Liver (tissue), 9 donors: ENCODE results near the gene PLXDC2. TPM values are rescaled to one million over a fixed set of nuclear protein-coding genes. Genes with fewer than 3 reads are reported as not detected.

ENCODE experiments used
- DNase-seq: peaks from one replicate; pipeline ENCODE4 v3.0.0-alpha.2; 2017; ENCODE audit warnings: low spot score
- H3K27ac ChIP-seq, 2 donors: one replicate each; pipeline ENCODE4 v1.7.0; 2013; ENCODE audit warnings: inconsistent platforms in 2 of 2, low read length in 2 of 2, control low read depth in 1 of 2, low read depth in 1 of 2, mild to moderate bottlenecking in 1 of 2
- H3K27me3 ChIP-seq, 4 donors: one replicate each; pipeline versions ENCODE4 v1.6.1 to v1.7.0; 2013; ENCODE audit warnings: low read length in 3 of 4, inconsistent platforms in 1 of 4, mild to moderate bottlenecking in 1 of 4, moderate library complexity in 1 of 4; ENCODE audit not compliant: control insufficient read depth in 4 of 4, insufficient read depth in 4 of 4
- H3K36me3 ChIP-seq, 4 donors: one replicate each; pipeline versions ENCODE4 v1.6.1 to v1.7.0; 2013; ENCODE audit warnings: low read length in 3 of 4, mild to moderate bottlenecking in 3 of 4, low read depth in 1 of 4, moderate library complexity in 1 of 4; ENCODE audit not compliant: control insufficient read depth in 4 of 4, insufficient read depth in 3 of 4
- H3K4me1 ChIP-seq, 4 donors: one replicate each; pipeline versions ENCODE4 v1.6.1 to v1.7.0; 2013; ENCODE audit warnings: low read length in 3 of 4, mild to moderate bottlenecking in 3 of 4, moderate library complexity in 1 of 4; ENCODE audit not compliant: control insufficient read depth in 4 of 4, insufficient read depth in 4 of 4
- H3K4me3 ChIP-seq, 3 donors: one replicate each; pipeline versions ENCODE4 v1.6.1 to v1.7.0; 2013; ENCODE audit warnings: low read length in 3 of 3, control low read depth in 1 of 3, low read depth in 1 of 3, mild to moderate bottlenecking in 1 of 3
- H3K9ac ChIP-seq, 2 donors: one replicate each; pipeline ENCODE4 v1.7.0; 2013; ENCODE audit warnings: low read length in 2 of 2, mild to moderate bottlenecking in 2 of 2, moderate library complexity in 2 of 2, control low read depth in 1 of 2, low read depth in 1 of 2
- H3K9me3 ChIP-seq, 4 donors: one replicate each; pipeline versions ENCODE4 v1.6.1 to v1.7.0; 2013; ENCODE audit warnings: low read length in 3 of 4; ENCODE audit not compliant: control insufficient read depth in 4 of 4
- EGR1 ChIP-seq, 2 donors: IDR thresholded peaks; 2 replicates each; pipeline ENCODE4 v1.6.1; 2016 to 2018; ENCODE audit warnings: antibody characterized with exemption in 2 of 2, low read depth in 2 of 2
- FOXA1 ChIP-seq: IDR thresholded peaks from 2 replicates; pipeline ENCODE4 v1.6.1; 2016; ENCODE audit warnings: antibody characterized with exemption
- FOXA2 ChIP-seq: IDR thresholded peaks from 2 replicates; pipeline ENCODE4 v1.6.1; 2016; ENCODE audit warnings: antibody characterized with exemption
- GABPA ChIP-seq, 2 donors: IDR thresholded peaks in 1 of 2; conservative IDR thresholded peaks in 1 of 2; 2 replicates each; pipeline ENCODE4 v1.6.1; 2016; ENCODE audit warnings: antibody characterized with exemption in 2 of 2, mild to moderate bottlenecking in 1 of 2, moderate library complexity in 1 of 2
- HNF4A ChIP-seq, 2 donors: conservative IDR thresholded peaks; 2 replicates each; pipeline ENCODE4 v1.6.1; 2016; ENCODE audit warnings: antibody characterized with exemption in 2 of 2, mild to moderate bottlenecking in 2 of 2
- HNF4G ChIP-seq: IDR thresholded peaks from 2 replicates; pipeline ENCODE4 v1.6.1; 2016; ENCODE audit warnings: antibody characterized with exemption
- JUND ChIP-seq, 2 donors: IDR thresholded peaks; 2 replicates each; pipeline ENCODE4 v1.6.1; 2016; ENCODE audit warnings: antibody characterized with exemption in 2 of 2
- MAX ChIP-seq: IDR thresholded peaks from 2 replicates; pipeline ENCODE4 v1.6.1; 2016; ENCODE audit warnings: antibody characterized with exemption
- NR2F2 ChIP-seq: IDR thresholded peaks from 2 replicates; pipeline ENCODE4 v1.6.1; 2016; ENCODE audit warnings: antibody characterized with exemption
- RAD21 ChIP-seq, 2 donors: IDR thresholded peaks; 2 replicates each; pipeline ENCODE4 v1.6.1; 2016; ENCODE audit warnings: antibody characterized with exemption in 2 of 2, mild to moderate bottlenecking in 2 of 2
- REST ChIP-seq: IDR thresholded peaks from 2 replicates; pipeline ENCODE4 v1.6.1; 2016; ENCODE audit warnings: antibody characterized with exemption, mild to moderate bottlenecking
- RXRA ChIP-seq, 2 donors: IDR thresholded peaks; 2 replicates each; pipeline ENCODE4 v1.6.1; 2017 to 2018; ENCODE audit warnings: antibody characterized with exemption in 2 of 2, mild to moderate bottlenecking in 1 of 2
- SP1 ChIP-seq: IDR thresholded peaks from 2 replicates; pipeline ENCODE4 v1.6.1; 2018; ENCODE audit warnings: antibody characterized with exemption, mild to moderate bottlenecking
- TAF1 ChIP-seq: conservative IDR thresholded peaks from 2 replicates; pipeline ENCODE4 v1.6.1; 2016; ENCODE audit warnings: antibody characterized with exemption, mild to moderate bottlenecking
- YY1 ChIP-seq: IDR thresholded peaks from 2 replicates; pipeline ENCODE4 v1.6.1; 2016; ENCODE audit warnings: antibody characterized with exemption, mild to moderate bottlenecking
- WGBS: extraction: QIAGEN DNeasy Blood & Tissue Kit; methylation state at CpG from one replicate; pipeline ENCODE4 v1.1.7; 2013; 5-methylcytosine and 5-hydroxymethylcytosine counted together
- polyA plus RNA-seq, 2 donors: library from polyadenylated mRNA; stranded (reverse) in 1 of 2; unstranded in 1 of 2; fragments of 200-250 nt in 1 of 2; fragments of >200 nt in 1 of 2; fragmentation: Nextera tagmentation in 1 of 2; extraction: Ambion mirVana in 1 of 2; gene quantifications; one replicate each; pipeline versions ENCODE4 v1.2.1 to v1.2.3, GENCODE V29; 2013 to 2015
- total RNA-seq, 2 donors: library from RNA; depleted of rRNA; stranded (reverse); fragments of >200 nt; gene quantifications; one replicate each; pipeline ENCODE4 v1.2.3, GENCODE V29; 2014
- TF ChIP-seq, protein P1 (sequence below): IDR thresholded peaks from 2 replicates; pipeline ENCODE4 v1.6.1; 2016; ENCODE audit warnings: antibody characterized with exemption
- TF ChIP-seq, protein P2 (sequence below): IDR thresholded peaks from 2 replicates; pipeline ENCODE4 v1.6.1; 2016; ENCODE audit warnings: antibody characterized with exemption
- TF ChIP-seq, protein P3 (sequence below): fragments of 150-350 bp; IDR thresholded peaks from 2 replicates; pipeline ENCODE4 v1.5.1; 2017; ENCODE audit warnings: improper control_type of control experiment, low read depth, low read length; ENCODE audit not compliant: missing input control
- donor health status: healthy.
- donor health status: healthy.
- donor health status: healthy.
- donor health status: healthy.
- donor health status: healthy.

Gene PLXDC2
- total and polyA plus RNA-seq, 4 donors, result 1.4 to 5.1 (median 2.4) TPM

DNA sequence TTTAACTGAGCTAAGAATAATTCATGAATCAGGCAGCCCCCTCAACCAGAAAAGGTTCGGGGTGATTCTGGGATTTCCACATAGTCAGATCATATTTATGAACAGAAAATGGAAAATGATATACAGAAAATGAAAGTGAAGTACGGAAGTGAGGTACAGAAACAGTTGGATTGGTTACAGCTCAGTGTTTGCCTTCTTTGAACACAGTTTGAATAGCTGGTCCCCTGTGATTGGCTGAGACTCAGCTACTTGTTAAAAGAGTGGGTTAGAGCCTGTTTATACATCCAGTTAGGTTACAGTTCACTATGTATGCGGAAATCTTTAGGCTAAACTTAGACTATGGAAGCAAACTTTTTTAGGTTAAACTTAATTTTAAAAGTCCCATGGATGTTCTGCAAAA is 511.7 kb downstream of the PLXDC2 start:
- Histone ChIP-seq H3K4me3 (no peak overlapping the region), H3K9ac (no peak overlapping the region), H3K27ac (no peak overlapping the region), H3K4me1 (no peaks in the 10 kb centered on the region), H3K9me3 (no peaks in the 10 kb centered on the region), H3K36me3 (no peaks in the 10 kb centered on the region), H3K27me3 (no peaks in the 10 kb centered on the region)
- no peak for DNase-seq
- WGBS, result 73% methylated on average over 3 of the region's 3 CpGs
- TF ChIP-seq, protein P1, sequence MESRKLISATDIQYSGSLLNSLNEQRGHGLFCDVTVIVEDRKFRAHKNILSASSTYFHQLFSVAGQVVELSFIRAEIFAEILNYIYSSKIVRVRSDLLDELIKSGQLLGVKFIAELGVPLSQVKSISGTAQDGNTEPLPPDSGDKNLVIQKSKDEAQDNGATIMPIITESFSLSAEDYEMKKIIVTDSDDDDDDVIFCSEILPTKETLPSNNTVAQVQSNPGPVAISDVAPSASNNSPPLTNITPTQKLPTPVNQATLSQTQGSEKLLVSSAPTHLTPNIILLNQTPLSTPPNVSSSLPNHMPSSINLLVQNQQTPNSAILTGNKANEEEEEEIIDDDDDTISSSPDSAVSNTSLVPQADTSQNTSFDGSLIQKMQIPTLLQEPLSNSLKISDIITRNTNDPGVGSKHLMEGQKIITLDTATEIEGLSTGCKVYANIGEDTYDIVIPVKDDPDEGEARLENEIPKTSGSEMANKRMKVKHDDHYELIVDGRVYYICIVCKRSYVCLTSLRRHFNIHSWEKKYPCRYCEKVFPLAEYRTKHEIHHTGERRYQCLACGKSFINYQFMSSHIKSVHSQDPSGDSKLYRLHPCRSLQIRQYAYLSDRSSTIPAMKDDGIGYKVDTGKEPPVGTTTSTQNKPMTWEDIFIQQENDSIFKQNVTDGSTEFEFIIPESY, result no peak
- no peak for TF ChIP-seq RAD21 (IDR thresholded peaks at IDR 0.05)
- TF ChIP-seq FOXA1, result no peak
- TF ChIP-seq HNF4A (conservative IDR thresholded peaks at IDR 0.05), result no peak
- TF ChIP-seq, protein P2, sequence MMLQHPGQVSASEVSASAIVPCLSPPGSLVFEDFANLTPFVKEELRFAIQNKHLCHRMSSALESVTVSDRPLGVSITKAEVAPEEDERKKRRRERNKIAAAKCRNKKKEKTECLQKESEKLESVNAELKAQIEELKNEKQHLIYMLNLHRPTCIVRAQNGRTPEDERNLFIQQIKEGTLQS, result no peak
- TF ChIP-seq TAF1, result no peak
- no peak for TF ChIP-seq MAX
- no peak for TF ChIP-seq SP1
- TF ChIP-seq REST, result no peak
- TF ChIP-seq, protein P3, sequence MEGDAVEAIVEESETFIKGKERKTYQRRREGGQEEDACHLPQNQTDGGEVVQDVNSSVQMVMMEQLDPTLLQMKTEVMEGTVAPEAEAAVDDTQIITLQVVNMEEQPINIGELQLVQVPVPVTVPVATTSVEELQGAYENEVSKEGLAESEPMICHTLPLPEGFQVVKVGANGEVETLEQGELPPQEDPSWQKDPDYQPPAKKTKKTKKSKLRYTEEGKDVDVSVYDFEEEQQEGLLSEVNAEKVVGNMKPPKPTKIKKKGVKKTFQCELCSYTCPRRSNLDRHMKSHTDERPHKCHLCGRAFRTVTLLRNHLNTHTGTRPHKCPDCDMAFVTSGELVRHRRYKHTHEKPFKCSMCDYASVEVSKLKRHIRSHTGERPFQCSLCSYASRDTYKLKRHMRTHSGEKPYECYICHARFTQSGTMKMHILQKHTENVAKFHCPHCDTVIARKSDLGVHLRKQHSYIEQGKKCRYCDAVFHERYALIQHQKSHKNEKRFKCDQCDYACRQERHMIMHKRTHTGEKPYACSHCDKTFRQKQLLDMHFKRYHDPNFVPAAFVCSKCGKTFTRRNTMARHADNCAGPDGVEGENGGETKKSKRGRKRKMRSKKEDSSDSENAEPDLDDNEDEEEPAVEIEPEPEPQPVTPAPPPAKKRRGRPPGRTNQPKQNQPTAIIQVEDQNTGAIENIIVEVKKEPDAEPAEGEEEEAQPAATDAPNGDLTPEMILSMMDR, result no peak
- TF ChIP-seq JUND (IDR thresholded peaks at IDR 0.05), result no peak
- no peak for TF ChIP-seq GABPA (IDR thresholded peaks at IDR 0.05 in 1 of 2, conservative IDR thresholded peaks at IDR 0.05 in 1 of 2)
- TF ChIP-seq RXRA (IDR thresholded peaks at IDR 0.05), result no peak
- no peak for TF ChIP-seq NR2F2
- TF ChIP-seq YY1, result no peak
- TF ChIP-seq FOXA2, result no peak
- TF ChIP-seq HNF4G, result no peak
- TF ChIP-seq EGR1 (IDR thresholded peaks at IDR 0.05; ENCODE audit: low read depth in 2 of 2), result no peak
